Brain microvascular endothelial cell (primary cell): ENCODE measurements around the gene RYR2.

Source experiments
- DNase-seq: peaks from one replicate; pipeline ENCODE4 v3.0.0-alpha.2; 2020
- H3K27ac ChIP-seq: fragments of 250-450 bp; sonication (Bioruptor Pico); 2 replicates; pipeline ENCODE4 v1.5.1; 2020; ENCODE audit warnings: mild to moderate bottlenecking, moderate library complexity
- H3K27me3 ChIP-seq: fragments of 250-450 bp; sonication (Bioruptor Pico); replicated peaks from 2 replicates; pipeline ENCODE4 v1.5.1; 2020; ENCODE audit warnings: mild to moderate bottlenecking
- H3K36me3 ChIP-seq: fragments of 250-450 bp; sonication (Bioruptor Pico); replicated peaks from 2 replicates; pipeline ENCODE4 v1.5.1; 2020; ENCODE audit warnings: mild to moderate bottlenecking
- H3K4me3 ChIP-seq: 2 replicates; pipeline ENCODE4 v1.5.1; 2011; ENCODE audit warnings: low read depth, mild to moderate bottlenecking, control low read depth, low read length, moderate library complexity
- CTCF ChIP-seq: IDR thresholded peaks from 2 replicates; pipeline ENCODE4 v1.5.1; 2011; ENCODE audit warnings: low read depth, mild to moderate bottlenecking, moderate library complexity, low read length, control low read depth, inconsistent platforms; ENCODE audit errors: missing control alignments
- in situ Hi-C: cut with HindIII; loops from 2 replicates; pipeline ENCODE4 v1.10.0; 2017; ENCODE audit warnings: low sequenced_read_pairs, low pct_ligation_motif_present

The RYR2 gene

GRCh38 chr1:237138551-237138950 lies 96.6 kb downstream of the RYR2 start:
- in situ Hi-C loops = no loop called here
- H3K27ac ChIP-seq = no peak overlapping the region
- no peak for DNase-seq
- no peaks in the 10 kb centered on the region for H3K36me3 ChIP-seq
- H3K27me3 ChIP-seq = no peaks in the 10 kb centered on the region
- H3K4me3 ChIP-seq = no peak overlapping the region
- TF ChIP-seq CTCF = no peak

GRCh38 chr1:237139732-237140131 lies 97.7 kb downstream of the RYR2 start:
- H3K27ac ChIP-seq = no peak overlapping the region
- DNase-seq = no peak
- no peaks in the 10 kb centered on the region for H3K36me3 ChIP-seq
- H3K4me3 ChIP-seq = no peak overlapping the region
- H3K27me3 ChIP-seq = no peaks in the 10 kb centered on the region
- TF ChIP-seq CTCF = no peak
- in situ Hi-C loops = no loop called here

- H3K36me3 ChIP-seq = no peaks in the 10 kb centered on the region
- H3K27ac ChIP-seq = no peak overlapping the region
- no peaks in the 10 kb centered on the region for H3K27me3 ChIP-seq
- TF ChIP-seq CTCF = no peak
- no peak overlapping the region for H3K4me3 ChIP-seq
- no peak for DNase-seq
- in situ Hi-C loops = no loop called here
Measured at GRCh38 chr1:237140986-237141385, 99.0 kb downstream of the RYR2 start.

GRCh38 chr1:237141502-237141901 lies 99.5 kb downstream of the RYR2 start:
- in situ Hi-C loops = no loop called here
- no peak for TF ChIP-seq CTCF
- DNase-seq = no peak
- no peak overlapping the region for H3K4me3 ChIP-seq
- H3K36me3 ChIP-seq = no peaks in the 10 kb centered on the region
- H3K27ac ChIP-seq = no peak overlapping the region
- no peaks in the 10 kb centered on the region for H3K27me3 ChIP-seq

GRCh38 chr1:237145379-237146135 lies 103.6 kb downstream of the RYR2 start:
- Histone ChIP-seq H3K27me3 (no peaks in the 10 kb centered on the region), H3K27ac (no peak overlapping the region), H3K36me3 (no peaks in the 10 kb centered on the region), H3K4me3 (no peak overlapping the region)
- TF ChIP-seq CTCF = no peak
- in situ Hi-C loops = no loop called here
- DNase-seq = no peak

GRCh38 chr1:237146241-237146640 lies 104.3 kb downstream of the RYR2 start:
- Histone ChIP-seq H3K27ac (no peak overlapping the region), H3K27me3 (no peaks in the 10 kb centered on the region), H3K36me3 (no peaks in the 10 kb centered on the region), H3K4me3 (no peak overlapping the region)
- in situ Hi-C loops = no loop called here
- TF ChIP-seq CTCF = no peak
- DNase-seq = no peak
